T-cell (primary cell): ENCODE data around the gene EFNB1. TPM values are rescaled to one million over a fixed set of nuclear protein-coding genes. Genes with fewer than 3 reads are reported as not detected.

Experiments used
- ATAC-seq, 4 experiments: fragments of 200-7000 bp in 3 of 4; fragments of 150-1000 bp in 1 of 4; cut with Tn5 transposase; replicated peaks in 1 of 4; 1 replicate in 3 of 4; 2 replicates in 1 of 4; pipeline ENCODE4 v1.10.0; 2021; ENCODE audit warnings: moderate library complexity in 3 of 4, mild to moderate bottlenecking in 2 of 4, moderate number of reproducible peaks in 1 of 4
- CTCF ChIA-PET, 2 donors: fragments of 300-600 bp; sonication (Branson Sonifier 250); formaldehyde crosslinking; loops; one replicate each; lab custom pipeline; 2022; ENCODE audit warnings: antibody characterized with exemption in 2 of 2; lab: Charles Lee
- POLR2A ChIA-PET, 2 donors: fragments of 300-600 bp; sonication (Branson Sonifier 250); formaldehyde crosslinking; loops; one replicate each; lab custom pipeline; 2022; ENCODE audit warnings: antibody characterized with exemption in 2 of 2; lab: Charles Lee
- DNase-seq, 35 experiments: peaks; one replicate each; pipeline versions ENCODE4 v3.0.0 to v3.0.0-alpha.2; 2013 to 2023
- H3K27ac ChIP-seq: one replicate; pipeline ENCODE4 v1.5.1; 2013; ENCODE audit warnings: low read length
- H3K27me3 ChIP-seq, 2 experiments: replicated peaks in 1 of 2; 1 replicate in 1 of 2; 2 replicates in 1 of 2; pipeline versions ENCODE4 v1.6.1 to v1.7.0; 2013; ENCODE audit warnings: low read length in 1 of 2, mixed read lengths in 1 of 2; ENCODE audit not compliant: control insufficient read depth in 2 of 2, insufficient read depth in 2 of 2; ENCODE audit errors: extremely low read depth in 1 of 2
- H3K36me3 ChIP-seq, 2 donors: 1 replicate in 1 of 2; 2 replicates in 1 of 2; pipeline versions ENCODE4 v1.6.1 to v1.7.0; 2013; ENCODE audit warnings: low read length in 1 of 2; ENCODE audit not compliant: control insufficient read depth in 2 of 2, insufficient read depth in 1 of 2; ENCODE audit errors: extremely low read depth in 1 of 2
- H3K4me1 ChIP-seq, 2 experiments: 1 replicate in 1 of 2; 2 replicates in 1 of 2; pipeline versions ENCODE4 v1.6.1 to v1.7.0; 2013; ENCODE audit warnings: low read length in 2 of 2, mixed read lengths in 1 of 2; ENCODE audit not compliant: insufficient read depth in 2 of 2, control insufficient read depth in 1 of 2; ENCODE audit errors: extremely low read depth in 1 of 2
- H3K4me3 ChIP-seq, 2 donors: 1 replicate in 1 of 2; 2 replicates in 1 of 2; pipeline versions ENCODE4 v1.5.1 to v1.7.0; 2013; ENCODE audit warnings: mild to moderate bottlenecking in 2 of 2, low read length in 1 of 2, moderate library complexity in 1 of 2; ENCODE audit not compliant: control insufficient read depth in 1 of 2; ENCODE audit errors: extremely low read depth in 1 of 2
- H3K9me3 ChIP-seq: 2 replicates; pipeline ENCODE4 v1.7.0; 2013
- H3K27ac Mint-ChIP-seq, 2 donors: one replicate each; pipeline ENCODE4 v1.8.0; 2020 to 2021; ENCODE audit warnings: mild to moderate bottlenecking in 2 of 2, mixed read lengths in 2 of 2
- H3K27me3 Mint-ChIP-seq, 2 donors: one replicate each; pipeline ENCODE4 v1.8.0; 2021 to 2022; ENCODE audit warnings: mixed read lengths in 2 of 2
- H3K36me3 Mint-ChIP-seq: one replicate; pipeline ENCODE4 v1.8.0; 2021; ENCODE audit warnings: mixed read lengths
- H3K4me1 Mint-ChIP-seq, 3 donors: one replicate each; pipeline ENCODE4 v1.8.0; 2020 to 2022; ENCODE audit warnings: mixed read lengths in 3 of 3, mild to moderate bottlenecking in 1 of 3
- H3K4me3 Mint-ChIP-seq, 3 donors: one replicate each; pipeline ENCODE4 v1.8.0; 2020 to 2022; ENCODE audit warnings: mild to moderate bottlenecking in 3 of 3, mixed read lengths in 3 of 3, moderate library complexity in 3 of 3
- H3K9me3 Mint-ChIP-seq, 3 donors: one replicate each; pipeline ENCODE4 v1.8.0; 2020 to 2022; ENCODE audit warnings: mixed read lengths in 3 of 3
- WGBS: methylation state at CpG from one replicate; pipeline ENCODE4 v1.1.5; 2013; ENCODE audit warnings: missing lambda C conversion rate; ENCODE audit not compliant: insufficient coverage; 5-methylcytosine and 5-hydroxymethylcytosine counted together
- total RNA-seq, 35 experiments: library from RNA in 6 of 35; stranded (reverse) in 6 of 35; fragments of 120-200 nt in 1 of 35; gene quantifications; one replicate each; pipeline versions ENCODE4 v1.2.1 to v1.2.4 and lab custom pipeline; 2013 to 2026

Gene EFNB1
- total RNA-seq, 5 donors from 2014 or later (not counting 1 experiment from before 2014, with no cell fraction given): 3.9 to 7.8 (median 7.4) TPM

GRCh38 chrX:68846536-68846935 is 17.7 kb downstream of the EFNB1 start:
- Histone ChIP-seq H3K27ac (no peak overlapping the region), H3K4me3 (no peak overlapping the region), H3K36me3 (peaks cover 0 to 2% of the 10 kb centered on the region in 2 donors), H3K4me1 (no peaks in the 10 kb centered on the region), H3K9me3 (no peaks in the 10 kb centered on the region), H3K27me3 (no peaks in the 10 kb centered on the region)
- 90% methylated on average over 2 of the region's 6 CpGs for whole genome bisulfite sequencing
- H3K27ac Mint-ChIP-seq: no peak overlapping the region
- DNase-seq (no peak), ATAC-seq (no peak)
- ChIA-PET POLR2A (no interaction called here), CTCF (no interaction called here)
- H3K4me1 Mint-ChIP-seq: no peaks in the 10 kb centered on the region
- H3K36me3 Mint-ChIP-seq: no peaks in the 10 kb centered on the region
- H3K9me3 Mint-ChIP-seq: no peaks in the 10 kb centered on the region
- no peaks in the 10 kb centered on the region for H3K27me3 Mint-ChIP-seq
- H3K4me3 Mint-ChIP-seq: no peak overlapping the region

GRCh38 chrX:68847172-68847571 is 18.4 kb downstream of the EFNB1 start:
- Histone ChIP-seq H3K9me3 (no peaks in the 10 kb centered on the region), H3K4me3 (no peak overlapping the region), H3K27ac (no peak overlapping the region), H3K36me3 (no peaks in the 10 kb centered on the region), H3K27me3 (no peaks in the 10 kb centered on the region), H3K4me1 (no peaks in the 10 kb centered on the region)
- ATAC-seq: no peak
- H3K9me3 Mint-ChIP-seq: no peaks in the 10 kb centered on the region
- H3K4me1 Mint-ChIP-seq: no peaks in the 10 kb centered on the region
- DNase-seq: no peak
- CTCF ChIA-PET: no interaction called here
- no CpG with 5 or more reads among the region's 4 CpGs for WGBS
- POLR2A ChIA-PET: no interaction called here
- H3K4me3 Mint-ChIP-seq: no peak overlapping the region
- no peaks in the 10 kb centered on the region for H3K27me3 Mint-ChIP-seq
- no peak overlapping the region for H3K27ac Mint-ChIP-seq
- H3K36me3 Mint-ChIP-seq: no peaks in the 10 kb centered on the region

- H3K27ac Mint-ChIP-seq: no peak overlapping the region
- H3K27me3 ChIP-seq: no peaks in the 10 kb centered on the region
- ChIA-PET CTCF (no interaction called here), POLR2A (no interaction called here)
- H3K36me3 ChIP-seq: no peaks in the 10 kb centered on the region
- no peak for DNase-seq
- H3K27me3 Mint-ChIP-seq: peaks cover 0 to 2% of the 10 kb centered on the region in 2 donors
- H3K4me3 Mint-ChIP-seq: no peak overlapping the region
- no peaks in the 10 kb centered on the region for H3K4me1 Mint-ChIP-seq
- H3K9me3 ChIP-seq: no peaks in the 10 kb centered on the region
- no peak for ATAC-seq
- no peak overlapping the region for H3K4me3 ChIP-seq
- no peaks in the 10 kb centered on the region for H3K9me3 Mint-ChIP-seq
- no peaks in the 10 kb centered on the region for H3K36me3 Mint-ChIP-seq
- WGBS: 100% methylated on average over 3 of the region's 8 CpGs
- no peak overlapping the region for H3K27ac ChIP-seq
- no peaks in the 10 kb centered on the region for H3K4me1 ChIP-seq
Measured at GRCh38 chrX:68848189-68848940, 19.5 kb downstream of the EFNB1 start.

GRCh38 chrX:68851082-68851481 is 22.3 kb downstream of the EFNB1 start:
- Histone ChIP-seq H3K4me3 (no peak overlapping the region), H3K27ac (no peak overlapping the region), H3K4me1 (no peaks in the 10 kb centered on the region), H3K36me3 (no peaks in the 10 kb centered on the region), H3K9me3 (no peaks in the 10 kb centered on the region), H3K27me3 (no peaks in the 10 kb centered on the region)
- no peak overlapping the region for H3K4me3 Mint-ChIP-seq
- no peaks in the 10 kb centered on the region for H3K36me3 Mint-ChIP-seq
- peaks cover 0 to 3% of the 10 kb centered on the region in 2 donors for H3K27me3 Mint-ChIP-seq
- ChIA-PET POLR2A (no interaction called here), CTCF (no interaction called here)
- 100% methylated on average over 1 of the region's 8 CpGs for WGBS
- H3K9me3 Mint-ChIP-seq: no peaks in the 10 kb centered on the region
- no peak for ATAC-seq
- H3K4me1 Mint-ChIP-seq: no peaks in the 10 kb centered on the region
- DNase-seq: no peak
- no peak overlapping the region for H3K27ac Mint-ChIP-seq

- Mint-ChIP-seq H3K36me3 (no peaks in the 10 kb centered on the region), H3K4me3 (no peak overlapping the region), H3K27ac (no peak overlapping the region), H3K9me3 (no peaks in the 10 kb centered on the region), H3K4me1 (peaks cover 0 to 7% (median 0%) of the 10 kb centered on the region in 3 donors), H3K27me3 (peaks cover 0 to 8% of the 10 kb centered on the region in 2 donors)
- Histone ChIP-seq H3K9me3 (no peaks in the 10 kb centered on the region), H3K27me3 (no peaks in the 10 kb centered on the region), H3K36me3 (no peaks in the 10 kb centered on the region), H3K27ac (no peak overlapping the region), H3K4me1 (no peaks in the 10 kb centered on the region), H3K4me3 (no peak overlapping the region)
- ATAC-seq (no peak), DNase-seq (no peak)
- ChIA-PET POLR2A (no interaction called here), CTCF (no interaction called here)
- WGBS: no CpG with 5 or more reads among the region's 3 CpGs
Measured at GRCh38 chrX:68852046-68852445, 23.2 kb downstream of the EFNB1 start.

GRCh38 chrX:68853665-68854251 is 24.9 kb downstream of the EFNB1 start:
- no peaks in the 10 kb centered on the region for H3K9me3 Mint-ChIP-seq
- Histone ChIP-seq H3K36me3 (no peaks in the 10 kb centered on the region), H3K9me3 (no peaks in the 10 kb centered on the region), H3K4me1 (no peaks in the 10 kb centered on the region), H3K27ac (no peak overlapping the region), H3K27me3 (no peaks in the 10 kb centered on the region), H3K4me3 (no peak overlapping the region)
- no CpG with 5 or more reads among the region's 4 CpGs for WGBS
- peaks cover 0 to 8% of the 10 kb centered on the region in 2 donors for H3K27me3 Mint-ChIP-seq
- CTCF ChIA-PET: no interaction called here
- H3K4me3 Mint-ChIP-seq: no peak overlapping the region
- DNase-seq (no peak), ATAC-seq (no peak)
- POLR2A ChIA-PET: no interaction called here
- H3K27ac Mint-ChIP-seq: no peak overlapping the region
- H3K4me1 Mint-ChIP-seq: peaks cover 0 to 9% (median 2%) of the 10 kb centered on the region in 3 donors
- H3K36me3 Mint-ChIP-seq: no peaks in the 10 kb centered on the region
